ENCODE measurements around the gene NGDN.

Gene NGDN

GRCh38 chr14:23513005-23513817, 43.7 kb downstream of the NGDN start:
- H3K9ac ChIP-seq (ENCODE audit: low read length) = no peak overlapping the region
- H3K27ac ChIP-seq (ENCODE audit: low read depth, low read length) = no peak overlapping the region
- H3K27me3 ChIP-seq (ENCODE audit: control insufficient read depth, insufficient read depth, low read length) = no peaks in the 10 kb centered on the region
- no peaks in the 10 kb centered on the region for H3K36me3 ChIP-seq (ENCODE audit: control insufficient read depth, insufficient read depth, low read length)
- H3K4me3 ChIP-seq (ENCODE audit: low read depth, low read length) = no peak overlapping the region
- H3K9me3 ChIP-seq (ENCODE audit: control insufficient read depth, insufficient read depth, low read depth, low read length) = no peaks in the 10 kb centered on the region
- 0 out of 2 replicates have a peak, but pooled peaks cover 3% of the 10 kb centered on the region for H3K4me1 ChIP-seq (ENCODE audit: control insufficient read depth, insufficient read depth, low read length)

- Histone ChIP-seq H3K9ac (ENCODE audit: low read length) (no peak overlapping the region), H3K27ac (ENCODE audit: low read depth, low read length) (no peak overlapping the region), H3K4me1 (ENCODE audit: control insufficient read depth, insufficient read depth, low read length) (peaks cover 11% of the 10 kb centered on the region), H3K4me3 (ENCODE audit: low read depth, low read length) (no peak overlapping the region), H3K36me3 (ENCODE audit: control insufficient read depth, insufficient read depth, low read length) (no peaks in the 10 kb centered on the region), H3K27me3 (ENCODE audit: control insufficient read depth, insufficient read depth, low read length) (no peaks in the 10 kb centered on the region), H3K9me3 (ENCODE audit: control insufficient read depth, insufficient read depth, low read depth, low read length) (no peaks in the 10 kb centered on the region)
Observed at GRCh38 chr14:23513818-23514643, 44.5 kb downstream of the NGDN start.

GRCh38 chr14:23514644-23514957, 45.1 kb downstream of the NGDN start:
- Histone ChIP-seq H3K27ac (ENCODE audit: low read depth, low read length) (no peak overlapping the region), H3K9me3 (ENCODE audit: control insufficient read depth, insufficient read depth, low read depth, low read length) (no peaks in the 10 kb centered on the region), H3K9ac (ENCODE audit: low read length) (no peak overlapping the region), H3K27me3 (ENCODE audit: control insufficient read depth, insufficient read depth, low read length) (no peaks in the 10 kb centered on the region), H3K4me3 (ENCODE audit: low read depth, low read length) (no peak overlapping the region), H3K4me1 (ENCODE audit: control insufficient read depth, insufficient read depth, low read length) (peaks cover 11% of the 10 kb centered on the region), H3K36me3 (ENCODE audit: control insufficient read depth, insufficient read depth, low read length) (no peaks in the 10 kb centered on the region)

- H3K27me3 ChIP-seq (ENCODE audit: control insufficient read depth, insufficient read depth, low read length) = no peaks in the 10 kb centered on the region
- no peaks in the 10 kb centered on the region for H3K36me3 ChIP-seq (ENCODE audit: control insufficient read depth, insufficient read depth, low read length)
- peaks cover 16% of the 10 kb centered on the region for H3K4me1 ChIP-seq (ENCODE audit: control insufficient read depth, insufficient read depth, low read length)
- H3K27ac ChIP-seq (ENCODE audit: low read depth, low read length) = no peak overlapping the region
- no peaks in the 10 kb centered on the region for H3K9me3 ChIP-seq (ENCODE audit: control insufficient read depth, insufficient read depth, low read depth, low read length)
- H3K4me3 ChIP-seq (ENCODE audit: low read depth, low read length) = no peak overlapping the region
- H3K9ac ChIP-seq (ENCODE audit: low read length) = no peak overlapping the region
Observed at GRCh38 chr14:23517650-23518326, 48.3 kb downstream of the NGDN start.

GRCh38 chr14:23518709-23519108, 49.2 kb downstream of the NGDN start:
- H3K4me1 ChIP-seq (ENCODE audit: control insufficient read depth, insufficient read depth, low read length) = peaks cover 21% of the 10 kb centered on the region
- H3K4me3 ChIP-seq (ENCODE audit: low read depth, low read length) = no peak overlapping the region
- no peaks in the 10 kb centered on the region for H3K9me3 ChIP-seq (ENCODE audit: control insufficient read depth, insufficient read depth, low read depth, low read length)
- no peak overlapping the region for H3K27ac ChIP-seq (ENCODE audit: low read depth, low read length)
- H3K9ac ChIP-seq (ENCODE audit: low read length) = no peak overlapping the region
- 0 out of 2 replicates have a peak, but pooled peaks cover 3% of the 10 kb centered on the region for H3K36me3 ChIP-seq (ENCODE audit: control insufficient read depth, insufficient read depth, low read length)
- no peaks in the 10 kb centered on the region for H3K27me3 ChIP-seq (ENCODE audit: control insufficient read depth, insufficient read depth, low read length)

- Histone ChIP-seq H3K9ac (ENCODE audit: low read length) (no peak overlapping the region), H3K4me1 (ENCODE audit: control insufficient read depth, insufficient read depth, low read length) (peaks cover 26% of the 10 kb centered on the region), H3K27me3 (ENCODE audit: control insufficient read depth, insufficient read depth, low read length) (no peaks in the 10 kb centered on the region), H3K27ac (ENCODE audit: low read depth, low read length) (no peak overlapping the region), H3K36me3 (ENCODE audit: control insufficient read depth, insufficient read depth, low read length) (peaks cover 12% of the 10 kb centered on the region; the same call in 1 of the 2 replicates), H3K4me3 (ENCODE audit: low read depth, low read length) (no peak overlapping the region), H3K9me3 (ENCODE audit: control insufficient read depth, insufficient read depth, low read depth, low read length) (no peaks in the 10 kb centered on the region)
Observed at GRCh38 chr14:23520899-23521533, 51.5 kb downstream of the NGDN start.

GRCh38 chr14:23521785-23522640, 52.5 kb downstream of the NGDN start:
- Histone ChIP-seq H3K36me3 (ENCODE audit: control insufficient read depth, insufficient read depth, low read length) (peaks cover 22% of the 10 kb centered on the region; the same call in 1 of the 2 replicates), H3K27ac (ENCODE audit: low read depth, low read length) (no peak overlapping the region), H3K9me3 (ENCODE audit: control insufficient read depth, insufficient read depth, low read depth, low read length) (no peaks in the 10 kb centered on the region), H3K9ac (ENCODE audit: low read length) (no peak overlapping the region), H3K4me1 (ENCODE audit: control insufficient read depth, insufficient read depth, low read length) (peaks cover 26% of the 10 kb centered on the region), H3K27me3 (ENCODE audit: control insufficient read depth, insufficient read depth, low read length) (no peaks in the 10 kb centered on the region), H3K4me3 (ENCODE audit: low read depth, low read length) (no peak overlapping the region)

GRCh38 chr14:23522643-23523198, 53.2 kb downstream of the NGDN start:
- H3K9ac ChIP-seq (ENCODE audit: low read length) = no peak overlapping the region
- H3K36me3 ChIP-seq (ENCODE audit: control insufficient read depth, insufficient read depth, low read length) = peaks cover 29% of the 10 kb centered on the region

GRCh38 chr14:23523229-23524016, 53.9 kb downstream of the NGDN start:
- H3K9ac ChIP-seq (ENCODE audit: low read length) = no peak overlapping the region
- no peaks in the 10 kb centered on the region for H3K27me3 ChIP-seq (ENCODE audit: control insufficient read depth, insufficient read depth, low read length)
- no peak overlapping the region for H3K4me3 ChIP-seq (ENCODE audit: low read depth, low read length)
- no peaks in the 10 kb centered on the region for H3K9me3 ChIP-seq (ENCODE audit: control insufficient read depth, insufficient read depth, low read depth, low read length)
- H3K36me3 ChIP-seq (ENCODE audit: control insufficient read depth, insufficient read depth, low read length) = peaks cover 29% of the 10 kb centered on the region
- H3K27ac ChIP-seq (ENCODE audit: low read depth, low read length) = no peak overlapping the region
- H3K4me1 ChIP-seq (ENCODE audit: control insufficient read depth, insufficient read depth, low read length) = peaks cover 28% of the 10 kb centered on the region

More at GRCh38 chr14:23522643-23523198, 53.2 kb downstream of the NGDN start:
- H3K4me1 ChIP-seq (ENCODE audit: control insufficient read depth, insufficient read depth, low read length) = peaks cover 26% of the 10 kb centered on the region
- H3K27me3 ChIP-seq (ENCODE audit: control insufficient read depth, insufficient read depth, low read length) = no peaks in the 10 kb centered on the region
- H3K9me3 ChIP-seq (ENCODE audit: control insufficient read depth, insufficient read depth, low read depth, low read length) = no peaks in the 10 kb centered on the region
- H3K27ac ChIP-seq (ENCODE audit: low read depth, low read length) = no peak overlapping the region
- no peak overlapping the region for H3K4me3 ChIP-seq (ENCODE audit: low read depth, low read length)
